AG04450 (cell line): ENCODE measurements around the gene MAP2K3. TPM values are rescaled to one million over a fixed set of nuclear protein-coding genes. Genes with fewer than 3 reads are reported as not detected.

Experiments
- CTCF ChIA-PET: fragments of 300-600, 350-600 bp; formaldehyde crosslinking; extraction: SDS; loops from one replicate; lab custom pipeline; 2022; ENCODE audit warnings: antibody characterized with exemption, inconsistent platforms; lab: Charles Lee
- POLR2A ChIA-PET: fragments of 350-600 bp; formaldehyde crosslinking; extraction: SDS; loops from one replicate; lab custom pipeline; 2021; ENCODE audit warnings: antibody characterized with exemption, inconsistent platforms; lab: Yijun Ruan, JAX
- DNase-seq: peaks from one replicate; pipeline ENCODE4 v3.0.0-alpha.2; 2011; ENCODE audit warnings: low read depth, low spot score
- H3K27ac ChIP-seq: one replicate; pipeline ENCODE4 v1.5.1; 2012; ENCODE audit warnings: low read depth, low read length, control low read depth
- H3K27me3 ChIP-seq: one replicate; pipeline ENCODE4 v1.6.0; 2012; ENCODE audit warnings: low read length; ENCODE audit not compliant: control insufficient read depth, insufficient read depth
- H3K4me3 ChIP-seq: 2 replicates; pipeline ENCODE4 v1.5.1; 2011; ENCODE audit warnings: mild to moderate bottlenecking, low read depth, low read length, control low read depth
- H3K9me3 ChIP-seq: 2 replicates; pipeline ENCODE4 v1.5.1; 2012; ENCODE audit warnings: low read length; ENCODE audit not compliant: control insufficient read depth, insufficient read depth
- polyA plus RNA-seq: library from polyadenylated mRNA; depleted of rRNA; stranded (reverse); fragments of >200 nt; gene quantifications from 2 replicates; pipeline ENCODE4 v1.2.3, GENCODE V29; 2011
- TF ChIP-seq, protein P1 (sequence below): IDR thresholded peaks from 2 replicates; pipeline ENCODE4 v1.5.1; 2011; ENCODE audit warnings: low read depth, low read length, control low read depth, inconsistent platforms

MAP2K3 gene
- polyA plus RNA-seq, 1 experiment = 13.7 TPM

DNA sequence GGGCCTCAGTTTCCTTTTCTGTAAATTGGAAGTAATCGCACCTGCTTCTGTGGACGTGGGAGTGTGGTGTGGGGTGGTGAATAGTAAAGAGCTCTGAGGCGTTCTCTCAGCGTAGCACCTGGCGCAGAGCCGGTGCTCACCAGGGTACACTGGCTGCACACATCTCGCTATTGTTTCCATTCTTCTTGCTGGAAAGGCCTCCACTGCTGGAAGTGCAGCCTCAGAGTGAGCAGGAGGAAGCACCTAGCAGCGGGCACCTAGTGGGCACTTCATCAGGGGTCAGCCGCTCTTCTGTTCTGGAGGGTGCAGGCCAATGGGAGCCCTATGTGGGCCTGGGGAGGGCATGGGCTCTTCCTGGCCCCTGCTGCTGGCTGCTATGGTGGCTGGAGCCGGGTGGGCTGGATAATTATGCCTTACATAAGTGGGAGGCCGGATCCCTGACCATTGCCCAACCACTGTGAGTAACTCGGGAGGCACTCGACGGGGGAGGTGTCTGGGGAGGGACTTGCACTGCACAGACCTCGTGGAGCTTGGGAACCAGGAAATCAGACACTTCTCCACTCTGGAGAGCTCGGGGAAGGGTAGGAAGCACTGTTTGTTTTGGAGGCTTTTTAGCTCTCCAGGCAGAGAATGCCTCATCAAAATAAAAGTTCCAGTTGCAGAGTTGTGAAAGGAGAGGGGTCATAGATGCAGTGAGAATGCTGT lies 1.7 kb downstream of the MAP2K3 start:
- CTCF ChIA-PET = interaction anchor here (0.5 to 2.1 kb wide), 6 partner anchors 10 to 226 kb away, joined by 3 to 8 read pairs (median 3); no protein-coding TSS in a partner anchor
- Histone ChIP-seq H3K27me3 (no peaks in the 10 kb centered on the region), H3K27ac (peak overlapping the region; percentile 94), H3K4me3 (peak overlapping the region; percentile 86), H3K9me3 (peaks cover under 1% of the 10 kb centered on the region)
- POLR2A ChIA-PET = interaction anchor here (0.5 to 3.1 kb wide), 6 partner anchors 9 to 263 kb away, joined by 3 to 14 read pairs (median 6); partner anchors contain the start of genes TMEM11 and USP22
- TF ChIP-seq, protein P1, sequence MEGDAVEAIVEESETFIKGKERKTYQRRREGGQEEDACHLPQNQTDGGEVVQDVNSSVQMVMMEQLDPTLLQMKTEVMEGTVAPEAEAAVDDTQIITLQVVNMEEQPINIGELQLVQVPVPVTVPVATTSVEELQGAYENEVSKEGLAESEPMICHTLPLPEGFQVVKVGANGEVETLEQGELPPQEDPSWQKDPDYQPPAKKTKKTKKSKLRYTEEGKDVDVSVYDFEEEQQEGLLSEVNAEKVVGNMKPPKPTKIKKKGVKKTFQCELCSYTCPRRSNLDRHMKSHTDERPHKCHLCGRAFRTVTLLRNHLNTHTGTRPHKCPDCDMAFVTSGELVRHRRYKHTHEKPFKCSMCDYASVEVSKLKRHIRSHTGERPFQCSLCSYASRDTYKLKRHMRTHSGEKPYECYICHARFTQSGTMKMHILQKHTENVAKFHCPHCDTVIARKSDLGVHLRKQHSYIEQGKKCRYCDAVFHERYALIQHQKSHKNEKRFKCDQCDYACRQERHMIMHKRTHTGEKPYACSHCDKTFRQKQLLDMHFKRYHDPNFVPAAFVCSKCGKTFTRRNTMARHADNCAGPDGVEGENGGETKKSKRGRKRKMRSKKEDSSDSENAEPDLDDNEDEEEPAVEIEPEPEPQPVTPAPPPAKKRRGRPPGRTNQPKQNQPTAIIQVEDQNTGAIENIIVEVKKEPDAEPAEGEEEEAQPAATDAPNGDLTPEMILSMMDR = 0 out of 2 replicates have a peak, but pooled peaks have one; percentile 10
- peak; percentile 96 for DNase-seq

- Histone ChIP-seq H3K9me3 (peaks cover 9% of the 10 kb centered on the region), H3K27me3 (no peaks in the 10 kb centered on the region), H3K27ac (peak overlapping the region; percentile 94), H3K4me3 (peak overlapping the region; percentile 86)
- POLR2A ChIA-PET = interaction anchor here (0.5 to 3.1 kb wide), 6 partner anchors 11 to 244 kb away, joined by 3 to 14 read pairs (median 8); partner anchors contain the start of genes TMEM11 and USP22
- DNase-seq = no peak
- CTCF ChIA-PET = interaction anchor here (0.5 to 2.1 kb wide), 6 partner anchors 11 to 244 kb away, joined by 3 to 8 read pairs (median 4); partner anchors contain the start of gene USP22
- TF ChIP-seq, protein P1 = no peak
Observed at GRCh38 chr17:21286909-21287702, 2.6 kb downstream of the MAP2K3 start.

- Histone ChIP-seq H3K27me3 (no peaks in the 10 kb centered on the region), H3K9me3 (peaks cover 15% of the 10 kb centered on the region), H3K4me3 (peak overlapping the region; percentile 86), H3K27ac (peak overlapping the region; percentile 94)
- TF ChIP-seq, protein P1 = no peak
- DNase-seq = peak; percentile 84
- CTCF ChIA-PET = interaction anchor here (0.6 to 2.1 kb wide), 5 partner anchors 8 to 225 kb away, joined by 3 to 8 read pairs (median 6); no protein-coding TSS in a partner anchor
- POLR2A ChIA-PET = interaction anchor here (0.5 to 3.1 kb wide), 3 partner anchors 27 to 245 kb away, joined by 4 to 10 read pairs (median 8); partner anchors contain the start of gene USP22
Observed at GRCh38 chr17:21287703-21288449, 3.4 kb downstream of the MAP2K3 start.

DNA sequence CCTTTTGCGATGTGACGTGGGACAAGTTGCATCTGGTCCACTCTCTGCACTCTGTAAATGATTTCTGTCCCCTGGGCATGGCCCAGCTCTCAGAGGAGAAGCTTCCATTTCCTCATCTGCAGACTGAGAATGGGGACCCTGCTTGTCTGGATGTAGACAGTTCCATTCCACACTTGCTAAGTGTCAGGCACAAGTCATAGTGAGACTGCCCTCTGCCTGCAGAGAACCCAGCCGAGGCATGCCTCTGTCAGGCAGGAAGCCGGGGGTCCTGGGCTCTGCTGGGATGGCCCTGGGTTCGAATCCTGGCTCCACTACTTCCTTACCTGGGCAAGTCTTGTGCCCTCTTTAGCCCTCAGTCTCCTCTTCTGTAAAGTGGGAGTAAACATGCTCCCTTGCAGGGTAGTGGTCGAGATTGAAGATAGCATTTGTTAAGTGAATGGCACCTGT lies 4.1 kb downstream of the MAP2K3 start:
- Histone ChIP-seq H3K4me3 (peak overlapping the region; percentile 86), H3K9me3 (peaks cover 23% of the 10 kb centered on the region), H3K27me3 (no peaks in the 10 kb centered on the region), H3K27ac (peak overlapping the region; percentile 94)
- TF ChIP-seq, protein P1 = no peak
- ChIA-PET CTCF (interaction anchor here (0.6 to 1.7 kb wide), 3 partner anchors 8 to 224 kb away, joined by 3 to 8 read pairs (median 3); no protein-coding TSS in a partner anchor), POLR2A (interaction anchor here (3.1 kb wide), 1 partner anchor 246 kb away, joined by 10 read pairs; the partner anchor contains the start of gene USP22)
- DNase-seq = no peak
